Subcutaneous abdominal adipose tissue (tissue), 5 donors: Measurements from ENCODE around the gene LTK.

ENCODE experiments used
- H3K27ac ChIP-seq: one replicate; pipeline ENCODE4 v1.7.0; 2013; ENCODE audit warnings: low read depth, mild to moderate bottlenecking, inconsistent platforms, low read length, moderate library complexity
- H3K27me3 ChIP-seq, 5 donors: one replicate each; pipeline ENCODE4 v1.7.0; 2013; ENCODE audit warnings: low read length in 5 of 5, inconsistent platforms in 1 of 5; ENCODE audit not compliant: control insufficient read depth in 5 of 5, insufficient read depth in 4 of 5
- H3K36me3 ChIP-seq, 5 donors: one replicate each; pipeline ENCODE4 v1.7.0; 2013; ENCODE audit warnings: low read length in 5 of 5; ENCODE audit not compliant: control insufficient read depth in 5 of 5, insufficient read depth in 5 of 5
- H3K4me1 ChIP-seq, 5 donors: one replicate each; pipeline ENCODE4 v1.7.0; 2013; ENCODE audit warnings: low read length in 5 of 5, mild to moderate bottlenecking in 3 of 5, moderate library complexity in 1 of 5; ENCODE audit not compliant: control insufficient read depth in 5 of 5, insufficient read depth in 5 of 5
- H3K4me3 ChIP-seq, 5 donors: one replicate each; pipeline ENCODE4 v1.7.0; 2013; ENCODE audit warnings: low read length in 5 of 5, low read depth in 1 of 5
- H3K9ac ChIP-seq, 5 donors: one replicate each; pipeline ENCODE4 v1.7.0; 2013; ENCODE audit warnings: low read length in 5 of 5, mild to moderate bottlenecking in 4 of 5, moderate library complexity in 3 of 5
- H3K9me3 ChIP-seq, 5 donors: one replicate each; pipeline ENCODE4 v1.7.0; 2013; ENCODE audit warnings: low read length in 5 of 5; ENCODE audit not compliant: control insufficient read depth in 5 of 5
- donor health status: healthy.
- donor health status: healthy.
- donor health status: healthy.
- donor health status: healthy.
- donor health status: healthy.

The LTK gene

GRCh38 chr15:41556677-41557076, 43.0 kb upstream of the LTK start:
- Histone ChIP-seq H3K9me3 (no peaks in the 10 kb centered on the region), H3K36me3 (peaks cover 0 to 7% (median 0%) of the 10 kb centered on the region in 5 donors), H3K27me3 (no peaks in the 10 kb centered on the region), H3K9ac (no peak overlapping the region), H3K27ac (no peak overlapping the region), H3K4me1 (peaks cover 6 to 56% (median 37%) of the 10 kb centered on the region in 5 donors), H3K4me3 (no peak overlapping the region)

- no peak overlapping the region for H3K27ac ChIP-seq
Observed at GRCh38 chr15:41554915-41555314, 41.3 kb upstream of the LTK start.

GRCh38 chr15:41554343-41554742, 40.7 kb upstream of the LTK start:
- Histone ChIP-seq H3K4me1 (peaks cover 3 to 40% (median 14%) of the 10 kb centered on the region in 5 donors), H3K9me3 (no peaks in the 10 kb centered on the region), H3K27me3 (no peaks in the 10 kb centered on the region), H3K27ac (no peak overlapping the region), H3K36me3 (no peaks in the 10 kb centered on the region), H3K4me3 (no peak overlapping the region), H3K9ac (no peak overlapping the region)

More at GRCh38 chr15:41554915-41555314, 41.3 kb upstream of the LTK start:
- no peaks in the 10 kb centered on the region for H3K36me3 ChIP-seq
- peaks cover 3 to 45% (median 20%) of the 10 kb centered on the region in 5 donors for H3K4me1 ChIP-seq
- H3K4me3 ChIP-seq, result no peak overlapping the region
- no peak overlapping the region for H3K9ac ChIP-seq
- H3K27me3 ChIP-seq, result no peaks in the 10 kb centered on the region
- H3K9me3 ChIP-seq, result no peaks in the 10 kb centered on the region

GRCh38 chr15:41553731-41554130, 40.1 kb upstream of the LTK start:
- H3K4me3 ChIP-seq, result no peak overlapping the region
- H3K9ac ChIP-seq, result no peak overlapping the region
- H3K9me3 ChIP-seq, result no peaks in the 10 kb centered on the region
- H3K36me3 ChIP-seq, result no peaks in the 10 kb centered on the region
- H3K27ac ChIP-seq, result no peak overlapping the region
- H3K27me3 ChIP-seq, result no peaks in the 10 kb centered on the region
- peaks cover 3 to 40% (median 14%) of the 10 kb centered on the region in 5 donors for H3K4me1 ChIP-seq

- Histone ChIP-seq H3K36me3 (no peaks in the 10 kb centered on the region), H3K27me3 (no peaks in the 10 kb centered on the region), H3K9me3 (no peaks in the 10 kb centered on the region), H3K4me1 (peaks cover 0 to 20% (median 3%) of the 10 kb centered on the region in 5 donors), H3K9ac (no peak overlapping the region), H3K27ac (no peak overlapping the region), H3K4me3 (no peak overlapping the region)
Observed at GRCh38 chr15:41550066-41550775, 36.6 kb upstream of the LTK start.

GRCh38 chr15:41546851-41547786, 33.5 kb upstream of the LTK start:
- Histone ChIP-seq H3K9me3 (no peaks in the 10 kb centered on the region), H3K36me3 (no peaks in the 10 kb centered on the region), H3K27me3 (no peaks in the 10 kb centered on the region), H3K4me3 (no peak overlapping the region), H3K4me1 (peaks cover 0 to 19% (median 12%) of the 10 kb centered on the region in 5 donors), H3K9ac (no peak overlapping the region), H3K27ac (no peak overlapping the region)

GRCh38 chr15:41545218-41545617, 31.6 kb upstream of the LTK start:
- no peak overlapping the region for H3K27ac ChIP-seq
- no peak overlapping the region for H3K9ac ChIP-seq
- no peak overlapping the region for H3K4me3 ChIP-seq
- peaks cover 0 to 19% (median 12%) of the 10 kb centered on the region in 5 donors for H3K4me1 ChIP-seq
- no peaks in the 10 kb centered on the region for H3K36me3 ChIP-seq
- H3K9me3 ChIP-seq, result no peaks in the 10 kb centered on the region
- no peaks in the 10 kb centered on the region for H3K27me3 ChIP-seq

- Histone ChIP-seq H3K9me3 (no peaks in the 10 kb centered on the region), H3K9ac (no peak overlapping the region), H3K36me3 (no peaks in the 10 kb centered on the region), H3K4me3 (peak overlapping the region; percentile 4 to 99 (median 89)), H3K27ac (peak overlapping the region; percentile 70), H3K27me3 (no peaks in the 10 kb centered on the region), H3K4me1 (peaks cover 0 to 19% (median 12%) of the 10 kb centered on the region in 5 donors)
Observed at GRCh38 chr15:41544650-41545015, 31.0 kb upstream of the LTK start.

- peaks cover 0 to 19% (median 12%) of the 10 kb centered on the region in 5 donors for H3K4me1 ChIP-seq
- H3K9me3 ChIP-seq, result no peaks in the 10 kb centered on the region
- H3K36me3 ChIP-seq, result no peaks in the 10 kb centered on the region
- H3K4me3 ChIP-seq, result peak overlapping the region; percentile 81 to 99 (median 98)
- H3K9ac ChIP-seq, result peak overlapping the region; percentile 81 to 99 (median 96)
- H3K27me3 ChIP-seq, result no peaks in the 10 kb centered on the region
- peak overlapping the region; percentile 70 for H3K27ac ChIP-seq
Observed at GRCh38 chr15:41543521-41543870, 29.9 kb upstream of the LTK start.

GRCh38 chr15:41536866-41537265, 23.2 kb upstream of the LTK start:
- Histone ChIP-seq H3K36me3 (peaks cover 5 to 46% (median 43%) of the 10 kb centered on the region in 5 donors), H3K4me1 (no peaks in the 10 kb centered on the region), H3K9me3 (no peaks in the 10 kb centered on the region), H3K27ac (no peak overlapping the region), H3K4me3 (no peak overlapping the region), H3K9ac (no peak overlapping the region), H3K27me3 (no peaks in the 10 kb centered on the region)
